ENCODE measurements around the gene IRF8.
"Not testable (repeated sequence)": the region's sequence is repeated elsewhere in the genome, so short reads cannot be mapped to it uniquely, and the experiment has no call there.

Gene IRF8

DNA sequence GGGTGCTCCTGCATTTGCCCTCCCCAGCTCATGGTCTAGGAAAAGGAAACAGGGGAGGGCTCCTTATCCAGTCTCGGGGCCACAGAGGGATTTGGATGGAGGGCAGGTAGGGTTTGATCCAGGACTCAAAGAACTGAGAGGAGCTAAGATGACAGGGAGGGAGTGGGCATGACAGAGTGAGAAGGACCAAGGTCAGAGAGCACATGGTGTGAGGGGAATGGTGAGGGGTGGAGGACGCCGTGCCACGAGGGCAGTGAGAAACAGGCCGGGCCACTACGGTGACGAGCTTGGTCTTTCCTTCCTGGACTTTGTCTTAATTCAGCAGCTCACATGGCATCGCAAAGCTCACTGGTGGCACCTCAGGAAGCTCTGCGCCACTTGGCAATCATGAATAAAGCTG, 35.2 kb downstream of the IRF8 start:
- no peaks in the 10 kb centered on the region for H3K27me3 Mint-ChIP-seq
- peak overlapping the region; percentile 98 for H3K27ac Mint-ChIP-seq
- ATAC-seq (replicated peaks): no peak
- peaks cover 0 to 3% of the 10 kb centered on the region in 2 donors for H3K9me3 Mint-ChIP-seq
- peaks cover 90 to 100% of the 10 kb centered on the region in 2 donors for H3K4me1 Mint-ChIP-seq
- H3K4me3 Mint-ChIP-seq: peak overlapping the region; percentile 28 to 29
- no peak for DNase-seq
- H3K36me3 Mint-ChIP-seq: peaks cover 19 to 36% of the 10 kb centered on the region in 2 donors

DNA sequence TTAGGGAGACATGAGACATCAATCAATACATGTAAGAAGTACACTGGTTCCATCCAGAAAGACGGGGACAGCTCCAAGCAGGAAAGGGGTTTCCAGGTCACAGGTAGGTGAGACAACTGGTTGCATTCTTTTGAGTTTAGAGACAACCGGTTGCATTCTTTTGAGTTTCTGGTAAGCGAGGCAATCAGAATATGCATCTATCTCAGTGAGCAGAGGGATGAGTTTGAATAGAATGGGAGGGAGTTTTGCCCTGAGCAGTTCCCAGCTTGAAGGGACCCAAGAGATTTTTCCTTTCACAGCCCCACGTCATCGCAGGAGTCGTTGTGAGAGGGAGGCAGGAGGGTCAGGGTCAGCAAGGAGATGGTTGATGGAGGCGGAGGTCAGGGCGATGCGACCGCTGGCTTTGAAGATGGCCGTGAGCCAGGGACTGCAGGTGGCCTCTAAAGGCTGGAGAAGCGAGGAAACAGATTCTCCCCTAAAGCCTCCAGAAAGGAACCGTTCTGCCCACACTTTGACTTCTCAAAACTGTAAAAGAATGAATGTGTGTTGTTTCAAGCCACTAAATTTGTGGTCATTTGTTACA, 36.5 kb downstream of the IRF8 start:
- DNase-seq (no peak), ATAC-seq (replicated peaks) (peak in 1 of 2 donors; percentile 49)
- H3K9me3 Mint-ChIP-seq: peaks cover 0 to 3% of the 10 kb centered on the region in 2 donors
- H3K27ac Mint-ChIP-seq: peak overlapping the region; percentile 98
- H3K27me3 Mint-ChIP-seq: no peaks in the 10 kb centered on the region
- peak overlapping the region; percentile 61 to 78 for H3K4me3 Mint-ChIP-seq
- H3K4me1 Mint-ChIP-seq: peaks cover 89 to 100% of the 10 kb centered on the region in 2 donors
- H3K36me3 Mint-ChIP-seq: peaks cover 19 to 43% of the 10 kb centered on the region in 2 donors

DNA sequence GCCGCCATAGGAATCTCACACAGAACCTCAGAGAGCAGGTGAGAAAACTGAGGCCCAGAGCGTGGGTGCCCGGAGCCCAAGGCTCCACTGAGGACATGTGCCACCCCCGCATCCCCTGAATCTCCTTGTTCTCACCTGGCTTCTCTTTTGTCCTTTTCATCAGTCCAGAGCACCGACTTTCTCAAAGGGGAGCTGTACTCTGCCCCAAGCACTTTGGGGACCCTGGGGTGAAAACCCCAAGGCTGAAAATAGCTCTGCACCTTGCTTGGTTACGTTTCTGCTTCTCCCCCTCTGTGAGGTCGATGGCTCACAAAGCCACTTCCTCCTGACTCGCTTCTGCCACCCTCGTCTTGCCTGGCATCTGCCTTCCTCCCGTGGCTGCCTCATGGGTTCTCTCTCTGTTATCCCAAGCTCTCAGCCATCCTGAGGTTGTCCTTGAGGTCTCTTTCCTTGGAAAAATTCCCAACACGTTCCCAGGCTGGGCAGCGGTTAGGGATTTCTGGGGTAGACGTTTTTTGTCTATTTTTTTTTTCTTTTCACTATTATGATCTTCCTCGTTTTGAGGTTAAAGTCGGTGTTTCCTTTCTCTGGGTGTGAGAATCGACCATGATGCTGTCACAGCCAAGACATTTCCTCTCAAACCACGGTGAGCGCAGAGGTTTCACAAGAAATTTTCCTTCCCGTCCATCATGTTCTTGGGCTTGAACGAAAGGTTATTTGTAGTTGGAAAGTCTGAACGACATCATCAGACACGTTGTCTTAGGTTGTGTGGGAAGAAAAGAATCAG, 37.2 kb downstream of the IRF8 start:
- Mint-ChIP-seq H3K4me1 (peaks cover 82 to 95% of the 10 kb centered on the region in 2 donors), H3K4me3 (peak overlapping the region; percentile 61 to 78)

DNA sequence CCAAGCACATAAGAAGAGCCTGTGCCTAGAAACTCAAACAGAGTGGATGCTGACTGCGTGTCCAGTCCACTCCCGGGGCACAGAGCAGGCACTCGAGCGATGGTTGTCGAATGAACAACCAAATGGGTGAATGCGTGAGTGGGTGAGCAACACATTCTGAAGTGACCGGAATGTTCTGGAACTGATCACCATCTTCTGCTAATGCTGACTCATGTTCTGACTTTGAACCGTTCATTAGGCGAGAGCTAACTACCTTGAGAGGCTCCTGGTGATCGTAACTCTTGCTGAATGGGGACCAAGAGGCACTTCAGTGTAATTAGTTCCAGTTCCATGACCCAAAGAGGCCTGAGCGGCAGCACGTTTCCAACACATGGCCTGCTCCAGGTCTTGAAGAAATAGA, 37.9 kb downstream of the IRF8 start:
- DNase-seq (no peak), ATAC-seq (replicated peaks) (no peak)
- H3K36me3 Mint-ChIP-seq: peaks cover 19 to 43% of the 10 kb centered on the region in 2 donors
- peaks cover 0 to 3% of the 10 kb centered on the region in 2 donors for H3K9me3 Mint-ChIP-seq
- H3K27me3 Mint-ChIP-seq: no peaks in the 10 kb centered on the region
- peak overlapping the region; percentile 61 to 78 for H3K4me3 Mint-ChIP-seq
- peak overlapping the region; percentile 98 for H3K27ac Mint-ChIP-seq
- peaks cover 81 to 95% of the 10 kb centered on the region in 2 donors for H3K4me1 Mint-ChIP-seq

More for the DNA sequence above, 37.2 kb downstream of the IRF8 start:
- Mint-ChIP-seq H3K27me3 (no peaks in the 10 kb centered on the region), H3K9me3 (peaks cover 0 to 3% of the 10 kb centered on the region in 2 donors), H3K27ac (peak overlapping the region; percentile 98), H3K36me3 (peaks cover 19 to 43% of the 10 kb centered on the region in 2 donors)
- peak; percentile 85 for DNase-seq
- ATAC-seq (replicated peaks): peak; percentile 87 to 89

DNA sequence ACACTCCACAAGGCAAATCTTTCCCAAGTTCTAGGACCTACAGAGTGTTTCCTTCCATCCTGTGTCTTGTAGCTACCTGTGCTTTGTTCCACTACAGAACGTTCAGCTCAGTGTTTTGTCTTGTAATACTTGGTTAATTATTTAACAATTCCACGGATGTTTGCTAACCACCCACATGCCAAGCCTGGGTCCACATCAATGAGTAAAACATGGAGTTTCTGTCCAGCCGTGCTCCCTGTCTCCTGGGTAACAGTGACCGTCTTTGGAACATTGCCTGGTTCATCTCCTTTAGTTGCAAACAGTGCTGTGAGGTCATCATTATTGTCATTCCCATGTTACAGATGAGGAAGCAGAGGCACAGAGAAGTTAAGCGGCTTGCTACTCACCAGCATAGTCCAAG, 41.3 kb downstream of the IRF8 start:
- peaks cover 0 to 3% of the 10 kb centered on the region in 2 donors for H3K9me3 Mint-ChIP-seq
- no peak for DNase-seq
- H3K4me3 Mint-ChIP-seq: no peak overlapping the region
- no peak for ATAC-seq (replicated peaks)
- peaks cover 11 to 36% of the 10 kb centered on the region in 2 donors for H3K36me3 Mint-ChIP-seq
- H3K27me3 Mint-ChIP-seq: no peaks in the 10 kb centered on the region
- H3K4me1 Mint-ChIP-seq: peaks cover 69 to 95% of the 10 kb centered on the region in 2 donors
- H3K27ac Mint-ChIP-seq: peak overlapping the region; percentile 62

DNA sequence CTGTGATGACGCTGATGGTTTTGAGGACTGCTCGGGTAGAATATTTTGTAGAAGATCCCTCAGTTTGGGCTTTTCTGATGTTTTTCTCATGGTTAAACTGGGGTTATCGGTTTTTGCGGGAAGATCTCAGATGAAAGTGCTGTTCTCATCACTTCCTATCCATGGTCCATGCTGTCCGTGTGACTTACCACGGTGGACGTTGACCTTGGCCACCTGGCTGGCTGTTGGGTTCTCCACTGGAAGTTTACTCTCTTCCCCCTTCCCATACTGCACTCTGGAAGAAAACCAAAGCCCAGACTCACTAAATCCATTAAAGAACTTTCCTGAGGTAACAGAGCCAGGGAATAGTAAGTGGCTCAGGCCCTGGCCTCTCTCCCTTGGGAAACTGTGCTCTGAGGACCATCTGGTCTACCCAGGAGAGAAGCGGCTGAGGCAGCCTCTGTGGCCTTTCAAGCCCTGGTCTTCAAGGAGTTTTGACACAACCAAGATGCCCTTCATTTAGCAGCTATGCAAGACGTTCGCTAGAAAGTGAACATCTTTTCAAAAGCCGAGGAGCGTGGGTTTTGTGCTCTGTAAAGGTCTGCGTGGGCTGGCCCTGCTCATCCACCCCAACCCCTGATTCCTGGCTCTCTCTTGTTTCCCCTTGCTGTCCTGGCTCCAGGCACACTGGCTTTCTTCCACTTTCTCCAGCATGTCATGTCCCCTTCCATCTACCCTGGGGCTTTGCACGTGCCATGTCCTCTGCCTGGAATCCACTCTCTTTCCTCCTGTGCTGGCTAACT, 43.1 kb downstream of the IRF8 start:
- peak overlapping the region; percentile 6 for H3K27ac Mint-ChIP-seq
- no peaks in the 10 kb centered on the region for H3K27me3 Mint-ChIP-seq
- peaks cover 14 to 38% of the 10 kb centered on the region in 2 donors for H3K36me3 Mint-ChIP-seq
- ATAC-seq (replicated peaks) (no peak), DNase-seq (no peak)
- no peak overlapping the region for H3K4me3 Mint-ChIP-seq
- peaks cover 0 to 1% of the 10 kb centered on the region in 2 donors for H3K9me3 Mint-ChIP-seq
- H3K4me1 Mint-ChIP-seq: peaks cover 65 to 95% of the 10 kb centered on the region in 2 donors

DNA sequence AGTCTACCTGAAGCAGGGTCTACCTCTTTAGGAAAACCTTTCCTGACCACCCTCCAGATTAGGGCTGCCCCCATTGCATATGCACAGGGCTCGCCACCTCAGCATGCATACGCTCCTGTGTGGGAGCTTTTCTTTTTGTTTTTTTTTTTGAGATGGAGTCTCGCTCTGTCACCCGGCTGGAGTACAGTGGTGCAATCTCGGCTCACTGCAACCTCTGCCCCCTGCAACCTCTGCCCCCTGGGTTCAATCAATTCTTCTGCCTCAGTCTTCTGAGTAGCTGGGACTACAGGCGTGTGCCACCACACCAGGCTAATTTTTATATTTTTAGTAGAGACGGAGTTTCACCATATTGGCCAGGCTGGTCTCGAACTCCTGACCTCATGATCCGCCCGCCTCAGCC, 43.7 kb downstream of the IRF8 start:
- not testable (repeated sequence) for DNase-seq
- peak overlapping the region; percentile 6 for H3K27ac Mint-ChIP-seq
- H3K4me1 Mint-ChIP-seq: peaks cover 67 to 95% of the 10 kb centered on the region in 2 donors

DNA sequence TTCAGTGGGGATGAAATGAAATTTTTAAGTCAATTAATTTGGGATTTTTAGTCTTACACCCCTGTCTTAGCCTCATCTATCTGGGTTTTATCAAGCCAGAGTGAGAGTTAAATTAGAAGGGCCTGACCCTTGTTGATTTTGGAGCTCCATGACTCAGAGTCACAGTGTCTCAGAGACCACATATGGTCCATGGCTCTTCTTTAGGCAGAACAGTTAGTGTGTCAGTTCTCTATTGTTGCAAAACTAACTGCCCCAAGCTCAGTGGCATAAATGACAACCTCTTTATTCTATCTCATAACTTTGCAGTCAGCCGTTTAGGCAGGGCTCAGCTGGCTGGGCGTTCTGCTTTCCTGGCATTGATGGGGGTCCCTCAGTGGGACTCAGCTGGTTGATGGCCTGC, 44.7 kb downstream of the IRF8 start:
- Mint-ChIP-seq H3K4me3 (peak overlapping the region; percentile 81 to 86), H3K4me1 (peaks cover 69 to 95% of the 10 kb centered on the region in 2 donors), H3K36me3 (peaks cover 7 to 30% of the 10 kb centered on the region in 2 donors), H3K9me3 (no peaks in the 10 kb centered on the region), H3K27me3 (no peaks in the 10 kb centered on the region), H3K27ac (peak overlapping the region; percentile 95)
- ATAC-seq (replicated peaks) (peak in 1 of 2 donors; percentile 14), DNase-seq (no peak)

More for the DNA sequence above, 43.7 kb downstream of the IRF8 start:
- H3K9me3 Mint-ChIP-seq; ATAC-seq (replicated peaks); H3K27me3 Mint-ChIP-seq; H3K4me3 Mint-ChIP-seq: not testable (repeated sequence)
- H3K36me3 Mint-ChIP-seq: peaks cover 10 to 34% of the 10 kb centered on the region in 2 donors

DNA sequence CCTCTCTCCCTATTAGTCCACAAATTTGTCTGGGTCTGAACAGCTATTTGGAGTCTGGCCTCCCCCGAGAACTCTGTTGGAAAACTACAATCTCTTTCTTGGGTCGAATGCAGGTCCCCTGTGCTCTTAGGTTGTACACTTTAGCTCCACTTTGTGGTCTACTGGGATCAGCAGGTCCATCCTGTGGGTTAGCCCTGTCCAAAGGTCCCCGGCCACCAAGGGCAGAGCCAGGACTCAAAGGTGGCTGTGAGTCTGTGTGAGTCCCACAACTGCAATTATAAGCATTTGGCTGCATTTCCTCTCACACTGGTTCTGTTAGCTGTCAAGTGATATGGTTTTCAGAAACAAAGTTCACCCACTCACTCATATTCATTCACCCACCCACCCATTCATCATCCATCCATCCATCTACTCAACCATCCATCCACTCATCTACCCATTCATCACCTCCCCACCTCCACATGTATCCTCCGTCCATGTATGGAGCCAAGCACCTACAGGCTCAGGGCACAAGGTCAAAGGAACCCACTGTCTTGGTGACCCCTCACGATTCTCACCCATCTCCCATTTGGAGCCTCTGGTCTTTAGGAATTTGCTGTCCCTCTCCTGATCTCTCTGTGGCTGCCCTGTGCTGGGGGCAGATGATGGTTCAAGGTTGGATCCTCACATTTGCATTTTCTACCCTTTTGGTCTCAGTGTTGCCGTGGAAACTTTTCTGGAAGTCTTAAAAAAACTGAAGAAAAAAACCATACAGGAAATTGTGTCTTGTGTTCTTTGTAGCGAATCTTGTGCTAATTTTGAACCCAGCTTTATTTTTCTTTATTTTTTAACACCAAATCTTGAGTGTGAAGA, 45.8 kb downstream of the IRF8 start:
- peak; percentile 17 to 30 for ATAC-seq (replicated peaks)
- H3K4me1 Mint-ChIP-seq: peaks cover 72 to 95% of the 10 kb centered on the region in 2 donors

DNA sequence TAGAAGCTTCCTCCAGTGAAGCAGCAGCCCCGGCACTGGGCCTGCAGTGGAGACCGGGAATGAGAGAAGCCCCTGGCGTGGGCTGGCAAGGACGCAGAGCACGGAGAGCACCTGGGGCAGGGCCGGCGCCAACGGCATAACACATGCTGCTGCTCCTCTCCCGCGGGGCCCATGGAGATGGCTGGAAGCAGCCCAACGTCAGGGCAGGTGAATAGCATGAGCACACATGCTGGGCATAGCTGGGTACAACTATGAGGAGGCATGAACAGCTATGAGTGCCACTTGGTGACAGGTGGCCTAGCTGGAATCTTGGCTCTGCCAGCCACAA, 46.4 kb downstream of the IRF8 start:
- Mint-ChIP-seq H3K36me3 (peaks cover 7 to 21% of the 10 kb centered on the region in 2 donors), H3K27me3 (no peaks in the 10 kb centered on the region), H3K27ac (peak overlapping the region; percentile 95), H3K4me3 (peak overlapping the region; percentile 81 to 86), H3K9me3 (no peaks in the 10 kb centered on the region), H3K4me1 (peaks cover 72 to 95% of the 10 kb centered on the region in 2 donors)
- DNase-seq (no peak), ATAC-seq (replicated peaks) (peak; percentile 16 to 21)

More for the DNA sequence above, 45.8 kb downstream of the IRF8 start:
- DNase-seq: no peak
- H3K36me3 Mint-ChIP-seq: peaks cover 7 to 27% of the 10 kb centered on the region in 2 donors
- H3K9me3 Mint-ChIP-seq: no peaks in the 10 kb centered on the region
- H3K27me3 Mint-ChIP-seq: no peaks in the 10 kb centered on the region
- peak overlapping the region; percentile 95 for H3K27ac Mint-ChIP-seq
- peak overlapping the region; percentile 81 to 86 for H3K4me3 Mint-ChIP-seq

DNA sequence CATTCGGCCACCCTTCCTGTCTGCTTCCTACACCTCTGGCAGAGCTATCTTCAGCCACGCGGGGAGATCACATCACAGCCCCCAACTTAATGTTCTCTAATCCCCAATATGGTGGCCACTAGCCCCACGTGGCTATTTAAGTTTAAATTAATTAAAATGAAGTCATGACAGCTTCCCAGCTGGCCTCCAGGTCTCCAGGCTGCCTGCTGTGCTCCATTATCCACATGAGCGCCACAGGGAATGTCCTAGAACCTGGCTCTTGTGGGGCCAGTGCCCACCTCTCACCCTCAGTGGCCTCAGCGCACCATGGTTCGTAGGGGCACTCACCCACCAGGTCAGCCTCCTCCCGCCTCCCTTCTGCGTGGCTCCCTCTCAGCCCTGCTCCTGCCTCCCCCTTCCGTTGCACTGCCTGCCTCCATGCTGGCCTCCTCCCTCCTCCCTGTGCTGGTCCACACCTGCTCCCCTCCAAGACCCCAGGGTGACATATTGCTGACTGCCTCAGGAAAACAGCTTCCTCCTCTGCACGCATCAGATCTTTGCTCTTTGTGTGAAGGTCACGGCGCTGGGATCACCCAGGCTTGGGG, 47.7 kb downstream of the IRF8 start:
- H3K4me3 Mint-ChIP-seq: peak overlapping the region; percentile 81 to 86
- no peak for DNase-seq
- no peaks in the 10 kb centered on the region for H3K9me3 Mint-ChIP-seq
- H3K4me1 Mint-ChIP-seq: peaks cover 78 to 100% of the 10 kb centered on the region in 2 donors
- peaks cover 7 to 20% of the 10 kb centered on the region in 2 donors for H3K36me3 Mint-ChIP-seq
- H3K27ac Mint-ChIP-seq: peak overlapping the region; percentile 95
- no peak for ATAC-seq (replicated peaks)
- H3K27me3 Mint-ChIP-seq: no peaks in the 10 kb centered on the region

DNA sequence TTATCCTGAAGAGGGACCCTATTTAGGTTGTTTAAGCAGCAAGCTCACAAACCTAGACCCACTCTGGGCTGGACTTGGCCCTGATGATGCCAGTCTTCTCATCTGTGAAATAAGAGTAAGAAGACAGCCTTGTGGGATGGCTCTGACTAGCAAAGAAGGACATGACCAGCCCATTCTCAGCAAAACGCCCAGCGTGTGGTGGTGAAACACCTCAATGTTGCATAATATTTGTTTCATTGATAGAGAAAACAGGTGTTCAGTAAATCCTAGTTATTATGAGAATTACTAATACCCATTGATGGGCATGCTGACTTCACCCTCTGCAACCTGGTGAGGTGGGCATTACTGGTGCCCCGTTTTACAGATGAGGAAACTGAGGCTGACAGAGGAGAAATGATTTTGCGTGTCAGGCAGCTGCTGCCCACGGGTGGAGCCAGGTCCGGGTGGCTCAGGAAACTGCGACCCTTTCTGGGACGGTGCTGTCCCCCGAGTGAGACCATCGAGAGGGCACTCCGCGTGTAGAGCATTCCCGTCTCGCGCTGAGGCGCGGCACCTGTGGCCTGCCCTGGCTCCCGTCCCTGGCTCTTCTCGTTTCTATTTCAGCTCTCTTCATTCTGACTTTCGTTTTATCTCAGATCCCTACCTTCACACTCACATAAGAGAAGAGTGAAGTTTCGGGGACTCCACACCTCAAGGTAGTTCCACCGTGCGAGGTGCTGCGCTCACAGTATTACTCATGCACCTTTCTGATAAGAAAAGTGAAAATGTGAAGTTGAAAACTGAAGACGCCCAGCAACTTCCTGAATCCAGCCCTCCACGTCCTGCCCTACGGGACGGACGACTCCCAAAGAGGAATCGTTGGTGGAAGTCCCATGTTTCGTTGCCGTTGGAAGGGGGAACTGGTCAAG, 48.5 kb downstream of the IRF8 start:
- Mint-ChIP-seq H3K27ac (peak overlapping the region; percentile 95), H3K4me3 (peak overlapping the region; percentile 81 to 86), H3K9me3 (no peaks in the 10 kb centered on the region), H3K36me3 (peaks cover 5 to 18% of the 10 kb centered on the region in 2 donors), H3K4me1 (peaks cover 71 to 93% of the 10 kb centered on the region in 2 donors), H3K27me3 (no peaks in the 10 kb centered on the region)
- peak; percentile 80 to 86 for ATAC-seq (replicated peaks)
- DNase-seq: peak; percentile 73
